Effector memory CD4-positive, alpha-beta T cell (primary cell): Measurements from ENCODE around the gene MNDA.

Experiments
- DNase-seq, 3 donors: peaks; one replicate each; pipeline ENCODE4 v3.0.0-alpha.2; 2020
- H3K27ac ChIP-seq: 2 replicates; pipeline ENCODE4 v1.7.0; 2013; ENCODE audit warnings: mild to moderate bottlenecking, low read length, moderate library complexity; ENCODE audit not compliant: insufficient read depth, poor library complexity, severe bottlenecking
- H3K27me3 ChIP-seq: replicated peaks from 2 replicates; pipeline ENCODE4 v1.7.0; 2013; ENCODE audit warnings: mild to moderate bottlenecking, low read length; ENCODE audit not compliant: insufficient read depth, control insufficient read depth, poor library complexity, severe bottlenecking
- H3K36me3 ChIP-seq: 2 replicates; pipeline ENCODE4 v1.7.0; 2013; ENCODE audit warnings: mild to moderate bottlenecking, low read length, moderate library complexity; ENCODE audit not compliant: control insufficient read depth, insufficient read depth
- H3K4me1 ChIP-seq: 2 replicates; pipeline ENCODE4 v1.7.0; 2013; ENCODE audit warnings: low read length, mild to moderate bottlenecking; ENCODE audit not compliant: control insufficient read depth, insufficient read depth, poor library complexity, severe bottlenecking
- H3K4me3 ChIP-seq: 2 replicates; pipeline ENCODE4 v1.7.0; 2013; ENCODE audit warnings: low read length, low read depth, mild to moderate bottlenecking; ENCODE audit not compliant: insufficient read depth, poor library complexity, severe bottlenecking
- H3K9me3 ChIP-seq: 2 replicates; pipeline ENCODE4 v1.7.0; 2013; ENCODE audit warnings: mild to moderate bottlenecking, low read length, moderate library complexity; ENCODE audit not compliant: control insufficient read depth
- total RNA-seq, 3 donors: gene quantifications; one replicate each; lab custom pipeline; 2026; lab: John Stamatoyannopoulos, UW

The MNDA gene
- total RNA-seq: 0.17 to 5.8 (median 4.3) reads per million in 3 donors

- DNase-seq: no peak
- H3K27ac ChIP-seq: no peak within 1 kb of the TSS
- no peaks in the 10 kb centered on the region for H3K36me3 ChIP-seq
- H3K9me3 ChIP-seq: peaks cover 4% of the 10 kb centered on the region
- no peak within 1 kb of the TSS for H3K4me3 ChIP-seq
- H3K27me3 ChIP-seq: no peaks in the 10 kb centered on the region
- H3K4me1 ChIP-seq: no peaks in the 10 kb centered on the region
These were observed at the start of gene MNDA for GRCh38 chr1:158830904-158831507. Gene MNDA, plus strand, starts transcription at chr1:158831351. Its CDS starts 10,803 bp downstream, at chr1:158842154.

DNA sequence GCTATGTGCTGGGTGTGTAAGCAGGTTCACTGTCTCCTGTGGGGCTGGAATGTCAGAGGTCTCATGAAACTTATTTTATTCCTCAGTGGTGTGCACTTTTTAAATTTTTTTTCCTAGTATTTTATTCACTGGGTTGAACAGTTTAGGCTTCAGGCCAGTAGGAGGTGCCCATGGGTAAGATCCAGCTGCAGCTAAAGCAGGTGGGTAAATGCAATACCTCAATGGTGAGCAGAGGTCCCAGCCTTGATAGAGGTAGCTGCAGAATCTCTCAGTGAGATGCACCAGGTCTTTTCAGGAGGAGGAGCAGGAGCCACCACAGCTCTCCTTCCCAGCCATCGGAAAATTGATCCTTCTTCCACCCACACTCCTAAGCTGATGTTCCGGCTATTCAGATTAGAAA, 37.5 kb upstream of the MNDA start:
- no peak overlapping the region for H3K4me3 ChIP-seq
- DNase-seq: peak in 1 of 3 donors; percentile 6
- H3K36me3 ChIP-seq: no peaks in the 10 kb centered on the region
- H3K27ac ChIP-seq: no peak overlapping the region
- no peaks in the 10 kb centered on the region for H3K4me1 ChIP-seq
- no peaks in the 10 kb centered on the region for H3K9me3 ChIP-seq
- no peaks in the 10 kb centered on the region for H3K27me3 ChIP-seq

DNA sequence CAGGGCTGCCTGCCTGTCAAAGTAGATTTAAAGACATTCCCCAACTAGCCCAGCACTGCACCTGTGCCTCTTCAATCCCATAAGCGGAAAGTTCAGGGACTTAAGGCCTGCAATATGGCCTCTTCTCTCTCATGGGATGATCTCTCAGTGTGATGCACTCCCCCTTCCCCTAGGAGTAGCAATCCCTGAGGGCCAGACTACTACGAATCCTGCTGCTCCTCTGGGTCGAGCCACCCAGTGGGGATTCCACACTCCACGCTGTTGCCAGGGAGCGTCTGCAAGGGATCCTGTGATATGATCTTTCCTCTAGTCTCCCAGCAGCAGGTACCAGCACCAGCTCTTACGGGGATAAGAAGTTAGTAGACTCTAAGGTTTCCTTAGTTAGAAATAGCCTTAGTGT, 36.9 kb upstream of the MNDA start:
- no peak overlapping the region for H3K27ac ChIP-seq
- no peaks in the 10 kb centered on the region for H3K27me3 ChIP-seq
- no peaks in the 10 kb centered on the region for H3K36me3 ChIP-seq
- H3K4me3 ChIP-seq: no peak overlapping the region
- DNase-seq: no peak
- no peaks in the 10 kb centered on the region for H3K4me1 ChIP-seq
- no peaks in the 10 kb centered on the region for H3K9me3 ChIP-seq

DNA sequence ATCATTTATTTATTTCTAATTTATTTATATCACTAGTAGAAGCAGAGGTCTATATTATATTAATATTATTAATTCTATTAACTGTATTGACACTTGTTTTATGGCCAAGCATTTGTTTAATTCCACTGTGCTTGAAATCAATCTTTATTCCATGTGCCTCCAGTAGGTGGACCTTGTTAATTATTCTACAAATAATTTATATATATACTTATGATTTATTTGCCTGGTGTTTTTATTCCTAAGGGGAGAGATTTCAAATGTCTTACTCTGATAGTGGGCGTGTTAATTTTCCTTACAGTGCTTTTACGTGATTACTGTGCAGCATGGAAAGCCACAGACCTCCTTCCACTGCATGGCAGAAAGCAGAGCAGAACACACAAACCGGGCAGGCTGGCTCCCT, 32.6 kb upstream of the MNDA start:
- Histone ChIP-seq H3K4me1 (no peaks in the 10 kb centered on the region), H3K27me3 (no peaks in the 10 kb centered on the region), H3K4me3 (no peak overlapping the region), H3K27ac (no peak overlapping the region), H3K9me3 (no peaks in the 10 kb centered on the region), H3K36me3 (no peaks in the 10 kb centered on the region)
- no peak for DNase-seq

- H3K4me1 ChIP-seq: no peaks in the 10 kb centered on the region
- no peak overlapping the region for H3K27ac ChIP-seq
- H3K4me3 ChIP-seq: no peak overlapping the region
- no peak for DNase-seq
- no peaks in the 10 kb centered on the region for H3K36me3 ChIP-seq
- no peaks in the 10 kb centered on the region for H3K27me3 ChIP-seq
- H3K9me3 ChIP-seq: no peaks in the 10 kb centered on the region
These were observed 31.5 kb upstream of the MNDA start for GRCh38 chr1:158799689-158800088.

- Histone ChIP-seq H3K36me3 (no peaks in the 10 kb centered on the region), H3K27me3 (no peaks in the 10 kb centered on the region), H3K4me3 (no peak overlapping the region), H3K27ac (no peak overlapping the region), H3K9me3 (no peaks in the 10 kb centered on the region), H3K4me1 (no peaks in the 10 kb centered on the region)
- DNase-seq: no peak
These were observed 30.6 kb upstream of the MNDA start for GRCh38 chr1:158800526-158800925.

DNA sequence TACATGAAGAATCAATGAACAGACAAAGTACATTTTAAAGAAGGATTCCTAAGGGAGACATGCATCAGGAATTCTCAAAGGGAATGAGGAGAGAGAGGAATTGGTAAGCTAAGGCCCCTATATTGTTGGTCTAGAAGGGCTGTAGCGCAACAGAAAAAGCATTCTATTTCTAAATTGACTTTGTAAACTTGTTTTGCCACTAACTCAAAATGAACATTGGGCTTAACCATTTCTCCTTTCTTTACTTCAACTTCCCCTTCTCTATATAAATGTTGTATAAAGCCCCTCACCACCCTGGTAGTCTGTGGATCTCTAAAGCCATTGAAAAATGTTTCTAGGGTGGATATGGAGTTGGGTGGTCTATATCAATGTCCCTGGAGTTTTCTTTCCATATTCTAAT, 29.8 kb upstream of the MNDA start:
- Histone ChIP-seq H3K9me3 (no peaks in the 10 kb centered on the region), H3K36me3 (no peaks in the 10 kb centered on the region), H3K4me1 (no peaks in the 10 kb centered on the region), H3K4me3 (no peak overlapping the region), H3K27me3 (no peaks in the 10 kb centered on the region), H3K27ac (no peak overlapping the region)
- no peak for DNase-seq

DNA sequence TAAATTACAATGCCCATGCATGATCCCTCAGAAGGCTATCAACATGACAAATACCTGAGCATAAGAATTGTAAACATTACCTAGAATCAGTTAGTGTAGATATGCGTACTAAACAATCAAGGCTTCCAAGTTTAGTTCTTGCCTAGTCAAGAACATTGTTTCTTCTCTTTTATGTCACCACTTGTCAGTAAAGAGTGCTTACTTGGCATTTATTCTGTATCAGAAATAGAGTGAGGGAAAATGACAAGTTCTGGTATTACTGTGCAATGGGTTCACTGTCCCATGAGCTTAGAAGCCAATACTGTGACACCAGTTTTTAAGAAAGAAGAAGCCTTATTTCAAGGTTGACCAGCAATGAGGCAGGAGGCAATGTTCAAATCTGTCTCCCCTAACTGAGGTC, 27.5 kb upstream of the MNDA start:
- H3K4me3 ChIP-seq: no peak overlapping the region
- no peaks in the 10 kb centered on the region for H3K9me3 ChIP-seq
- no peaks in the 10 kb centered on the region for H3K27me3 ChIP-seq
- H3K36me3 ChIP-seq: no peaks in the 10 kb centered on the region
- no peaks in the 10 kb centered on the region for H3K4me1 ChIP-seq
- no peak for DNase-seq
- H3K27ac ChIP-seq: no peak overlapping the region

DNA sequence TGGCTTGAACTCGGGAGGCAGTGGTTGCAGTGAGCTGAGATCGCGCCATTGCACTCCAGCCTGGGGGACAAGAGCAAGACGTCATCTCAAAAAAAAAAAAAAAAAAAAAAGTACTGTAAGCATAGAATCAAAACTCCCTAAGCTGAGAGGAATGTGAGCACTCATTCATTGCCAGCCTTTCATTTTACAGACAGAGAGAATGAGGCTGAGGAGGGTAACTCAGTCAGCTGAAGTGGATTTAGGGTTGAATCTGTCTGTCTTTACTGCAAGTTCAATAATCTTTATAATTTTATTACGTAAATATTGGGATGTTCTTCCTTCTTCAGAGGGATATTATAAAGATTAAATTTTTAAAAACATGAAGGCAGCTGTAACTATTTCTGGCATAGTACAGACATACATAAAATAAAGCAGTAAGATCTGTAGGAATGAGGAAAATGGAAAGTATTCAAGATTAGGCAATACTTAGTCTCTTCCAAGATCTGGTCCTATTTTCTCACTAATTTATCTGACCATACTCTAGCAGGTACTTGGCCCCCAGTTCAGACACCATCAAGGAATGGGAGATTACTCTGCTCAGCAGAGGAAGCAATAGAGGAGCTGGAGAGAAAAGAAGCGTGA, 24.1 kb upstream of the MNDA start:
- no peak for DNase-seq
- no peak overlapping the region for H3K4me3 ChIP-seq
- no peaks in the 10 kb centered on the region for H3K36me3 ChIP-seq
- no peak overlapping the region for H3K27ac ChIP-seq
- no peaks in the 10 kb centered on the region for H3K4me1 ChIP-seq
- no peaks in the 10 kb centered on the region for H3K9me3 ChIP-seq
- H3K27me3 ChIP-seq: no peaks in the 10 kb centered on the region

DNA sequence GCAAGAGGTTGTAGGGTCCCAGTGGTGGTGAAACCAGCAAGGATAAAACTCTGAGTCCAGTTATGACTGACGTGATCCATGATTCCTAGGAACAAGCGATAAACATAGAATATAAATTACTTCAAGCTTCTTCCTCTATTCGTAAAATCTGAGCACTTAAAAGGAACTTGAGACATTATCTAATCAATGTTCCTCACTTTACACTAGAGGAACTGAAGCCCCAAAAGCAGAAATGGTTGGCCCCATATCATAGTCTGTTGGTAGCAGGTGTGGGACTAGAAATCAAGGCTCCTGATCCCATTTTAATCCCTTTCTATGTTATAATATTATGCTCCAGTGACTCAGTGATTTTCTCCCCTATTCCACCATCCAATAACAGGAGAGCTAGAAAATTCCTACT, 21.9 kb upstream of the MNDA start:
- DNase-seq: no peak
- no peaks in the 10 kb centered on the region for H3K36me3 ChIP-seq
- no peak overlapping the region for H3K27ac ChIP-seq
- no peaks in the 10 kb centered on the region for H3K4me1 ChIP-seq
- H3K4me3 ChIP-seq: no peak overlapping the region
- H3K9me3 ChIP-seq: no peaks in the 10 kb centered on the region
- no peaks in the 10 kb centered on the region for H3K27me3 ChIP-seq
